HG03025 (cell line): ENCODE results near the gene LDHB.
"Not testable (repeated sequence)": the region's sequence is repeated elsewhere in the genome, so short reads cannot be mapped to it uniquely, and the experiment has no call there.

ENCODE experiments used
- ATAC-seq: cut with Tn5 transposase; IDR thresholded peaks from one replicate; pipeline ENCODE4 v1.9.1; 2021; ENCODE audit warnings: mild to moderate bottlenecking, moderate library complexity; ENCODE audit not compliant: unreplicated experiment, low FRiP score

Gene LDHB

DNA sequence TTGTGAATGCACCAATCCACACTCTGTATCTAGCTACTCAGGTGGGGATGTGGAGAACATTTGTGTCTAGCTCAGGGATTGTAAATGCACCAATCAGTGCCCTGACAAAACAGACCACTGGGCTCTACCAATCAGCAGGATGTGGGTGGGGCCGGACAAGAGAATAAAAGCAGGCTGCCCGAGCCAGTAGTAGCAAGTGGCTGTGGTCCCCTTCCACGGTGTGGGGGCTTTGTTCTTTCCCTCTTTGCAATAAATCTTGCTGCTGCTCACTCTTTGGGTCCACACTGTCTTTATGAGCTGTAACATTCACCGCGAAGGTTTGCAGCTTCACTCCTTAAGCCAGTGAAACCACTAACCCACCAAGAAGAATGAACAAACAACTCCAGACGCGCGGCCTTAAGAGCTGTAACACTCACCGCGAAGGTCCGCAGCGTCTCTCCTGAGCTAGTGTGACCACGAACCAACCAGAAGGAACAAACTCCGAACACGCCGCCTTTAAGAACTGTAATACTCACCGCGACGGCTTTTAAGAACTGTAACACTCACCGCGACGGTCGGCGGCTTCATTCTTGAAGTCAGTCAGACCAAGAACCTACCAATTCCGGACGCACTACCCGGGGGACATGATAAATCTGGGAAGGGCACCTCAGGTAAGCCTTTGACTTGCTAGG is 4.6 kb upstream of the LDHB start:
- ATAC-seq, result no peak

DNA sequence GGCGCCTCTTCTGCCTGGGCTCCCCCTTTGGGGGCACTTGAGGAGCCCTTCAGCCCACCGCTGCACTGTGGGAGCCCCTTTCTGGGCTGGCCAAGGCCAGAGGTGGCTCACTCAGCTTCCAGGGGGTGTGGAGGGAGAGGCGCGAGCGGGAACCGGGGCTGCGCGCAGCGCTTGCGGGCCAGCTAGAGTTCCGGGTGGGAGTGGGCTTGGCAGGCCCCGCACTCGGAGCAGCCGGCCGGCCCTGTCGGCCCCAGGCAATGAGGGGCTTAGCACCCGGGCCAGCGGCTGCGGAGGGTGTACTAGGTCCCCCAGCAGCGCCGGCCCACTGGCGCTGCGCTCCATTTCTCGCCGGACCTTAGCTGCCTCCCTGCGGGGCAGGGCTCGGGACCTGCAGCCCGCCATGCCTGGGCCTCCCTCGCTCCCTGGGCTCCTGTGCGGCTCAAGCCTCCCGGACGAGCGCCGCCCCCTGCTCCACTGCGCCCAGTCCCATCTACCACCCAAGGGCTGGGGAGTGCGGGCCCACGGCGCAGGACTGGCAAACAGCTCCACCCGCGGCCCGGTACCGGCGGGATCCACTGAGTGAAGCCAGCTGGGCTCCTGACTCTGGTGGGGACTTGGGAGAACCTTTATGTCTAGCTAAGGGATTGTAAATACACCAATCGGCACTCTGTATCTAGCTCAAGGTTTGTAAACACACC is 3.9 kb upstream of the LDHB start:
- ATAC-seq, result not testable (repeated sequence)

DNA sequence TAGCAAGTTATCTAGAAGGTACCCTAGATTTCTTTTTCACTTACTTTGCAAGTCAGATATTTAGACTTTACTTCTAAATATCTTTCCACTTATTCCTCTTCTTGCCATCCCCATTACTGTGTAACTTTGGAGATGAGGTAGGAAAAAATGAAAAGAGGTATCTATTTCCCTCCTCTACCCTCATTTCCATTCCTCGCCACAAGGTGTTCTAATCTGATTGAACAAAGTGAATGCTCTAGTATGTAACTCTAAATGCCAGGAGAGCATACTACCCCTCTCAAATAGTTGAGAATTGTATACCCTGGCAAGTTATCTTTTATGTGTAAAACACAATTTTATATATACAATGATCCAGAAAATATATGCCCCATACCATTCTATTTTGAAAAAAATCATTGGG is 1.7 kb upstream of the LDHB start:
- no peak for ATAC-seq

DNA sequence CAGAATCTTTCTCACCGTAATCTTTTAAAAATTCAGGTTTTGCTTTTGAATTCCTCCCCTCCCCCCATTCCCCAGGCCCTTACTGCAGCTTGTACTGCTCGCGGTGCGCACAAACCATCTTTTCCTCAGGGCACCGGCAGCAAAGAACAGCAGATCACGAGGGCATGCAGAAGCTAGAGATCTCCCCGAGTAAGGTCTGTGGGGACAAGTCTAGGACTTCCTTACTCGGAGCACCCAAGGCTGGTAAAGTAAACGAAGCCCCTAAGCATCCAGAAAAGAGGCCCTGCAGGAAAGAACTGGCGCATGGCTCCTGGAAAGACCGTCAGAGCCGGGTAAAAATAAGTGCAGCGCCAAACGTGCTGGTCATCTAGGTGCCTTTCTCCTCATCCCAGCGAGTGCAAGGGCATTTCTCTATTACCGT is 727 bp downstream of the LDHB start:
- ATAC-seq, result peak; percentile 36

DNA sequence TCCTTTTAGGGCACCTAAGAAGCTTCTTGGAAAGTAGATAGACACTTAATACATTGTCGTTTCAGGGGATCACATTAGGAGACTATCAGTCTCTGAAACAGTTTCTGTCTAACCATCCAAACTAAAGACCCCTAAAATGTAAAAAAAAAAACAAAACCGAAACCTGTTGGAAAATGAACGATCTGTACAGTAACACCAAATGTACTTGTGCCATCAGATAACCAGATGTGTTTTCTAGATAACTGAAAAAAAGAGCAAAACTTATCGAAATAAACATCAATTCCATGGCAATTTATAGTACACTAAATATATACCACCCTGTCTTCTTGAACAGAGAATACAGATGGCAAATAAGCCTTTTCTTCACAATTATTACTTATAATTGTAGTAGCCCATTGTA is 2.1 kb downstream of the LDHB start:
- ATAC-seq, result no peak

DNA sequence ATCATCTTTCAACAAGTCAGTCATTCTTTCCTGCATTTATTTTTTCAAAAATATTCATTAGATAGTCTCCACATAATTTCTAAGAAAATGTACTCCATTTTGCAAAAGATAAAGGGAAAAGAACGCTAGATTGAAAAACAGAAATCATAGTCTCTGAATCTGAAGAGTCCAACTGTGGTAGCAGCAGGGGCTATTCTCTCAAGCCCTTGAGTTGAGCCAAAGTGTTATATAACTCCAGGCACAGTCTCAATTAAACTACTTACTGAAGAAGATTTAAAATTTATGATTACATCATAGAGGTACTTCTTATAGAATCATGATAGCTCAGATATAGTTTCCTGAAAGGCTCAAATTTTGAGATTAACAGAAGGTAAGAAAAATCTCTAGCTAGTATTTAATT is 5.8 kb downstream of the LDHB start:
- ATAC-seq, result no peak

DNA sequence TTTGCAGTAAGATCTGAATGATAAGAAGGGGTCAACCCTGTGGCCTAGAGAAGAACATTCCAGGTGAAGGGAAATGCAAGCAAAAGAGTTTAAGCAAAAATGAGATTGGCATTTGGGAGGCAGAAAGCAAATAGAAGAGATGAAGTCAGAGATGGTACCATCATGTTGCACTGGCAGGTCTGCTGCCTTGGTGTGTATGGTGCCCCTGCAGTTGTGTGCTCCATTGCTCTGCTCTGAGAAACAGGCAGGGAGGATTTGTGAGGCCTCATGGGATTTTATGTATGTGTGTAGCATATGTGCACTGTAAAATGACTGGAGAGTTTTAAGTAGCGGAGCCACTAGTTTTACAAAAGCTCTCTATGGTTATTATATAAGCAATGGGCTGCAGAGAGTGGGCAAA is 6.6 kb downstream of the LDHB start:
- no peak for ATAC-seq

DNA sequence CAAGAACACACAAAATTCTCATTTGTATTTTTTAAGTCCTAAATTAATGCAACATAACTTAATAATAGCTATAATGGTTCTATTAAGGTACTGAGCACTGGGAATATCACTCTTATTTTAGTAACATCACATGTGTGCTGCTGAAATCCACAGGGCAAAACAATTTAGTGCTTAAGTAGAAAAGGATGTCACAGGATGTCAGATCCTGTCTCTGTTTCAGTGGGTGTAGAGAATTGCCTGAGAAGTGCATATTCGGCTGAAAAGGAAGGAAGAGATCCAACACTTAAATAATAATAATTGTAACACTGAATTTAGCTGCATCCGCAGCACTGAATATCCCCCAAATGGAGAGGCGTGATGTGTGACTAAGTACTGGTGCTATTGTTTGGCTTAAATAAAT is 8.6 kb downstream of the LDHB start:
- ATAC-seq, result no peak

DNA sequence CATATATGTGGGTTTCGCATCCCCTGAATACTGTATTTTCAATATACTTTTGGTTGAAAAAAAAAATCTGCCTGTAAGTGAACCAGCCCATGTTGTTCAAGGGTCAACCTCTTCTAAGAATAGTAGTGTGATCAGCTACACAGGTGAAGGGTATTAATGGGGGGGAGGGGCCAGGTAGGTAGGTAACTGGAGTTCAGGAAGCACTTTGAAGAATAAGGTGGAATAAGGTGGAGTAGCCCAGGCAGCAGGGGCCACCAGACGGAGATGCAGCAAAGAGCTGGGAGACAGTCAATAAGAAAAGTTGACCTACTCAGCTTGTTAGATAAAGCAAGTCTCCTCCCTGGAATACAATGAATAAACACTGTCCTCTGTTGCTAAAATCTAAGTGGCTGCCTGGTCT is 9.3 kb downstream of the LDHB start:
- ATAC-seq, result no peak

DNA sequence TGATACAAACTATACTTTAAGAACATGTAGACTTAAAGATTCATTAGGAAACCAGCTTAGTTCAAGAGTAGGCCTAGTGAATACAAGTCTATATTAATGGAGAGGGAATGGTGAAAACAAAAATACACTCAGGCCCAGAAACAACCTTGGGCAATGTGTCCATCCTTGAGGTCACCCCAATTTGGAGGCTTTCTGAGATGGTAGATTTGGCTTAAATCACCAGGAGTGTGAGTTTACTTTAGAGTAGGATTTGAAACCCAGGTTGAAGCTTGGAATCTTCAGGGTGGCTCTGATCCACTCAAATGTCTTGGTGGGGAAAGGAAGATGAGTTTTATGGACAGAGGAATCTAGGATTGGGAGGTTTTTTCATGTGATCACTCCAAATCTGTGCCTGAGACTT is 10.5 kb downstream of the LDHB start:
- no peak for ATAC-seq

DNA sequence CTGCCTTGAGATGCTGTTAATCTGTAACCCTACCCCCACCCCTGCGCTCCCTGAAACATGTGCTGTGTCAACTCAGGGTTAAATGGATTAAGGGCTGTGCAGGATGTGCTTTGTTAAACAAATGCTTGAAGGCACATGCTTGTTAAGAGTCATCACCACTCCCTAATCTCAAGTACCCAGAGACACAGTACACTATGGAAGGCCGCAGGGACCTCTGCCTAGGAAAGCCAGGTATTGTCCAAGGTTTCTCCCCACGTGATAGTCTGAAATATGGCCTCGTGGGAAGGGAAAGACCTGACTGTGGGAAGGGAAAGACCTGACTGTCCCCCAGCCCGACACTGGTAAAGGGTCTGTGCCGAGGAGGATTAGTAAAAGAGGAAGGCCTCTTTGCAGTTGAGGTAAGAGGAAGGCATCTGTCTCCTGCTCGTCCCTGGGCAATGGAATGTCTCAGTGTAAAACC is 12.6 kb downstream of the LDHB start:
- not testable (repeated sequence) for ATAC-seq

DNA sequence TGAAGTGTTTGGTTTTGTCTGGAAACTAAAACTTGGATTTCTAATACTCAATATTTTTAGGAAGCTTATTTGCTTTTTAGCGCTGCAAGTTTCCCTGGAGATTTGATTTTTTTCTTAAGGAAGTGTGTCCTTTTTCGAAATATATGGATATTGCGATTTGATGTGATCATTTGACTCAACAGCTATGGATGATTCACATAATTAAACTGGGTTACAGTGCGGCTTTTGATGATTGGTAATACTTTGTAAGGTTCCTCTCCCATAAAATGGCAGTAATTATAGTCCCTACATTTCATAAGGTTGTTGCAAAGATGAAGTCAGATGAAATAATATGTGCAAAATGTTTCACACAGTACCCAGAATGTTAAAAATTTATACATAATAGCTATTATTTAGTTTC is 13.1 kb downstream of the LDHB start:
- ATAC-seq, result no peak

DNA sequence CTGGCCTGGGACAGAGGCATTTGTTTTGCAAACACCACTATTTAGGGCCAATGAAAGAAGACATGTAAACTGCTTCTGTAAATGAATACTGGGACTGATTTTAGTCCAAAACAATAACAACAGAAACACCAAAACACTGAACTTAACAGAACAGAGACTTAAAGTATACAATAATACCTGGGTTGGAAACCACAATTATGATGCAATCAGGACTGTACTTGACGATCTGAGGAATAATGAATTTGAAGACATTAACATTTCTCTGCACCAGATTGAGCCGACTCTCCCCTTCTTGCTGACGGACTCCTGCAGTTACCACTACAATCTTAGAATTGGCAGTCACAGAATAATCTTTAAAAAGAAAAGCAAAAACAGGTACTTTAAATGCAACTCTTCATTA is 13.9 kb downstream of the LDHB start:
- no peak for ATAC-seq

DNA sequence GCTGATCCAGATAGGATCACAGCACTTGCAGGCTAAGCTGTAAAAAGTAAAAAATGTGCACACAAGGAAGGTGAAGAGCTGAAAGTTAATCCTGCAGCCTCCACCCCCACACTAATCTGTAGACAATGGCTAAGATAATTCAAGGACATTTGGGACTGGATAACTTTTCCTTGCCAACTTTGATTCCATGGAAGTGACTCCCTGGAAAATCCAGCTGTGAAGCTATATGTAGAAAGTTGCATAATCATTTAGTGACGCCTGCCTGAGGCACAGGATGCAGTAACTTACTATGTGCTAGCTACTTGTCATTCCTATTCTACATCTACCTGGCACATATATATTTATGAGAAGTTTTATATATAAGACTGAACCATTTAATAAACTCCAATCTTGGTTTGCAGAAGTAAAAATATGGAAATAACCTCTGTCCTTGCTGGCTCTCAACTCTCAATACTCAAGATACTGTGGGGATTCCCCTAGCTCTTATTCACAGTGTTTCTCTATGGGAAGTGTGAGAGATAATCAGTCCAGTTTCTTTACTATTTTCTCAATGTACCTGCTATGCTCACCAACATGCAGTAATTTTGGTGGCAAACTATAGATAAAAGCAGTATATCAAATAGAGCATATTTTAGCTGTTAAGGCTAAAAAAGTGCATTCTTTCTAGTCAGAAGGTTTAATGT is 14.8 kb downstream of the LDHB start:
- peak; percentile 53 for ATAC-seq

DNA sequence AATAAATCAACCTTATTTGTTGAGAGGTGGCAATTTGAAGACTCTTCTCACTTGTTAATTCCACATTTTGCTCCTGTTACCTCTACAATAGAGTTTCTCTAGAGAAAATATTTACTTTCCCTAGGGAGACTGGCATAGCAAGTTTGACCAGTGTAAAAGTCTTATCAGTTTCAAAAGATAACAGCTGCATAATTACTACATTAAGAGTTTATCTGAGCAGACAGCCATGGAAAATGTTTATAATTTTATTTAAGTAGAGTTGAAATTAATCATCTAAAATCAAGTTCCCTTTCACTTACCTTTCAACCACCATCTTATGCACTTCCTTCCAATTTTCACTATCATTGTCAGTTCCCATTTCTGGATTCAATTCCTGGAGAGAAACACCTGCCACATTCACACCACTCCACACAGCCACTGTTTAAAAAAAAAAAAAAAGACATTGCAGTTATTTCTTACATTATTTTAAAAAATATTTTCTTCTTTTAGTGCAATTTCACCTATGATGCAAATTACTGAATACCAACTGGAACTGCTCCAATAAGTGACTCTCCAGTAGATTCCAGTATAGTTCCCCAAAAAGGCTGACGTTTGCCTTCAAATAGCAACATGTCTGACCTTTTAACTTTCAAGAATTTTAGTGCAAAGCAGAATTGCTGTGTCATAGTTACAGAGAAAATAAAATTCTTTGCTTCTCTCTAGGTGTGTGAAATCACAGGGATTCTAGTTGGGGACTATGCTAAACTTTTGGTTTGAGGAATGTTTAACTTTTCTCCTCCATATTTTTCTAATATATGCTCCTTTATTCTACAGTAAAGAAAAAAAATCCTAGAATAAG is 19.4 kb downstream of the LDHB start:
- no peak for ATAC-seq

DNA sequence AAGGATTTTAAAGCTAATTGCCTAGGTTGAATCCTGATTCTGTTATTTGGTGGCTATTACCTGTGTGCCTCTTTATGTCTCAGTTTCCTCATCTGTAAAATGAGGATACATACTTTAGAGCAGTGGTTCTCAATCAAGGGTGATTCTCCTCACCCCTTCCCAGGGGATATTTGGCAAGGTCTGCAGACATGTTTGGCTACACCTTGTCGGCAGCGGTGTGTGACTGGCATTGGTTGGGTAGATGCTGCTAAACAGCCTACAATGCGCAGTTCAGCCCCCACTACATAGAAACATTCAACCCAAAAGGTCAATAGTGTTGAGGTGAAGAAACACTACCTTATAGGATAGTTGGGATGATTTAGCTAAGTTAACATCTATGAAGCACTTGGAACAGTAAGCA is 23.4 kb downstream of the LDHB start:
- ATAC-seq, result no peak

DNA sequence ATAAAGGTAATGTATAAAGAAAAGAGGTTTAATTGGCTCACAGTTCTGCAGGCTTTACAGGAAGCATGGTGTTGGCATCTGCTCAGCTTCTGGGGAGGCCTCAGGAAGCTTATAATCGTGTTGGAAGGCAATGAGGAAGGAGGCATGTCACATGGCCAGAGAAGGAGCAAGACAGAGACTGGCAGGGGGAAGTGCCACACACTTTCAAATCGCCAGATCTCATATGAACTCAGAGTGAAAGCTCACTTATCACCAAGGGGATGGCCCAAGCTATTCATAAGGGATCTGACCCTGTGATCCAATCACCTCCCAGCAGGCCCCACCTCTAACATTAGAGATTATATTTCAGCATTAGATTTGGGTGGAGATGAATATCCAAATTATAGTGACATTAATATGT is 26.3 kb downstream of the LDHB start:
- ATAC-seq, result no peak

DNA sequence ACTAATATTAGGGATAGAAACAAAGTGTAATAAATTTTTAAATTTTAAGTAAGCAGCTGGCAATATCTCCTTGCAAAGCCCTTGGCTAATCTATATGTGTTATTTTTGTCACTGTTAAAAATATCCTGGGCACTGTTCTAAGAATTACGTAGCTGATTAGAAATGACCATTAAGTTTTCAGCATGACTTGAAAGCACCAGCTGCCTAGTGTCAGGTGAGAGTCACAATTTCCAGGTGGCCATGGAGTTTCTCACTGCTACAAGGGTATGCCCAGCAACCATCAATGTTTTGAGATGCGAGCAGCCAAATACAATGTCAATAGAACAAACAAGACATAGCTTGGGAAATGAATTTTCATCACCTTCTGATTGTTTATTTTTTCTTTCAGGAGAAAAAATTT is 29.7 kb downstream of the LDHB start:
- ATAC-seq, result no peak

DNA sequence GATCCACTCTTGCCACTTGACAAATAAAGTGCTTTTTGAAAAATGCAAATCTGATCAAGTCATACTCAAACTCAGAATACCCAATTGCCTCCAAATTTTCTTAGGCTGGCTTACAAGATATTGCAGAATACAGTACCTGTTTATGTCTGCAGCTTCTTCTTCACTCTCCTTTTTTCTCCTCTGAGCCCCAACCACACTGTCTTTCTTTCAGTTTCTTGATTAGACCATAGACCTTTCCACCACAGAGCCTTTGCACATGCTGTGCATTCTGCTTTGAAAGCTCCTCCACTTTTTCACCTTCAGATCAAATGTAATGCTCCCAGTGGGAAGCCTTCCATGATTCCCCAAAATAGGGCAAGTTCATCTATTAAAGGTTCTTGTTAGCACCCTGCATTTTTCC is 39.1 kb downstream of the LDHB start:
- ATAC-seq, result no peak

DNA sequence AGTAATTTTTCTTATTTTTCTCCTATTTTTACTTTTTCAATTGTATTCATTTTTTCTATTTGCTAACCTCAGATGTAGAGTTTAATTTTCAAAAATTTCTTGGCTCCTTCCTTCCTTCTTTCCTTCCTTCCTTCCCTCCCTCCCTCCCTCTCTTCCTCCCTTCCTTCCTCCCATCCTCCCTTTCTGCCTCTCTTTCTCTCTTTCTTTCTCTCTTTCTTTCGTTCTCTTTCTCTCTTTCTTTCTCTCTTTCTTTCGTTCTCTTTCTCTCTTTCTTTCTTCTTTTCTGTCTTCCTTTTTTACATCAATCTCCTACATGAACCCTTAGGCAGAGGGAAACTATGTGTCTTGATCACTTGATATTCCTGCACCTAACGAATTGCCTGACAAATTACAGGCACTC is 40.6 kb downstream of the LDHB start:
- no peak for ATAC-seq

DNA sequence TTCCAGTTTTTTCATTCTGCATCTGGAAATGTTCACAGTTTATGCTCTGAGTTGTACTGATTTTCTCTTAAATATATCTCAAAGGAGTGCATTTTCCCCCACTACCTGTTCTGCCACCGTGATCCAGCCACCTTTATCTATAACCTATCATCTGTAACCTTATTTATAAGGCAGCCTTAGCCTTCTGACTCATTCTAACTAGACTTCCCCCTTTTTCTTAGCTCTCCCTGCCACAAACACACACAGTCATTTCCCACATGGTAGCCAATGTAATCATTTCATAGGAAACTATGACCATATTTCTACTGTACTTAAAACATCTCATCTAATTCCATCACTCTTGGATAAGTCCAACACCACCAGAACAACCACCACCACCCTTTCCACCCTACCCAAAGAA is 42.2 kb downstream of the LDHB start:
- ATAC-seq, result no peak
